GM18526 (cell line): Measurements from ENCODE around the gene C16orf96.

ENCODE experiments used
- POLR2A ChIP-seq: IDR thresholded peaks from 3 replicates; pipeline ENCODE4 v1.6.1; 2011; ENCODE audit not compliant: insufficient read length; ENCODE audit errors: extremely low read depth

The C16orf96 gene

DNA sequence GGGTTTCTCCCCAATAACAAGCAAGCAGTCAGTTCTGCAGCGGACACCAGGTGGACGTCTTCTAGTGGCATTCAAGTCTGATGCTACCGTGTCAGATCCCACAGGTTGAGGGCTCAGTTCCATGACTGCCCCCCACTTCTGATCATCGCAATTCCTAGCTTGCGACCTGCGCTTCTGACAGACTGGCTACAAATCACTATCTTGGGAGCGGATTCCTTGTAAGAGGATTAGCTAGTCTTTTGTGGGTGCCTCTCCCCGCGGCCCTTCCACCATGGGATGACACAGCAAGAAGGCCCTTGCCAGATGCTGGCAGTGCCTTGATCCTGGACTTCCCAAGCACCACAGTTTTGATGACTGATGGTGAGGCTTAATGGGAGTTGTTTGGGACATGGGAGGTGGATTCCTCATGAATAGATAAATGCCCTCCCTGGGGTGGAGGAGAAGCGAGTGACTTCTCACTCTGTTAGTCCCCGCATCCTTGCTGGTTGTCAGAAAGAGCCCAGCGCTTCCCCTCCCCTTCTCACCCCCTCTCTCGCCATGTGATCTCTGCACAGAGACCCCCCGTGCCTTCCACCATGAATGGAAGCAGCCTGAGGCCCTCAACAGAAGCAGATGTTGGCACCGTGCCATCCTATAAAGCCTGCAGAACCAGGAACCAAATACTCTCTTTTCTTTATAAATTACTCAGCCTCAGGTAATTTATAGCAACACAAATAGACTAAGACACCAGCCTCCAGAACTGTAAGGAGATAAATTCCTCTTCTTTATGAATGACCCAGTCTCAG, 36.7 kb upstream of the C16orf96 start:
- TF ChIP-seq POLR2A: no peak

DNA sequence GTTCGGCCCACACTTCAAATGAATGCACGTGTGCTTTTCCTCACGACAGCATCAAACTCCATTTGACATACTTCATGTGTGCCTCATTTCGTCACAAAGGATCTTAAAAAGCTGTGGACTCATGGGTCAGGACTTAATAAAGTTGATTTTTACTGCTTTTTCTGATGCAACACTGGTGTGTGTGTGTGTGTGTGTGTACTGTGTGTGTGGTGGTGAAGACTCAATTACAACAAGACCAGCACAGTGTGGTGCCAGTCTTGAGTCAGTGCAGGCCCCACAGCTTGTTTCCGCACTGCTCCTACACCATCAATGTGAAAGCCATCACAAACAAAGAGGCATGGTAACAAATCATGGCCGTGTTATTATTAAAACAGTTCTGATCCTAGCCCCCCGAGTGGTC, 35.2 kb upstream of the C16orf96 start:
- no peak for TF ChIP-seq POLR2A

DNA sequence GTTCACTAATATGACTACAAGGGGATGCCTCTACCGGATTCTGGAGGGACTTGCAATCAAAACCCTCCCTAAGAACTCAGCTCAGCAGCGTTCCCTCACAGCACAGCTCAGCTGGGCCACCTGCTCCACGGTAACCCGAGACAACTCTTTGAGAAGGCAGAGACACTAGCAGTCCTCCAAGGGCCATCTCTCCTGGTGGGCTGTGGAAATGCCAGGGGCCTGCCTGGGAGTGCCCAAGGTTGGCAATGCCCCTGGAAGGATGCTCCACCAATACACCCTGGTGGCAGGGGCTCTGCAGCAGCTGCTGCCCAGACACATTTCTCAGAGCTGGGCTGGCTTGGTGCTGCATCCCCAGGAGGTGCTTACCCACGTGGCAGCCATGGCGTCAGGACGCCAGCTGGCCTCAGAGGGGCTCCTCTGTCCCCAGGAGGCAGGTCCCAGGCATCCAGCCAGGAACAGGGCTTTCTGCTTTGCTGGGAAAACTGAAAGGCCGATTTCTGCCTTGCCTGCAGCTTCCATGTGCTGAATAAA, 34.0 kb upstream of the C16orf96 start:
- TF ChIP-seq POLR2A: no peak

DNA sequence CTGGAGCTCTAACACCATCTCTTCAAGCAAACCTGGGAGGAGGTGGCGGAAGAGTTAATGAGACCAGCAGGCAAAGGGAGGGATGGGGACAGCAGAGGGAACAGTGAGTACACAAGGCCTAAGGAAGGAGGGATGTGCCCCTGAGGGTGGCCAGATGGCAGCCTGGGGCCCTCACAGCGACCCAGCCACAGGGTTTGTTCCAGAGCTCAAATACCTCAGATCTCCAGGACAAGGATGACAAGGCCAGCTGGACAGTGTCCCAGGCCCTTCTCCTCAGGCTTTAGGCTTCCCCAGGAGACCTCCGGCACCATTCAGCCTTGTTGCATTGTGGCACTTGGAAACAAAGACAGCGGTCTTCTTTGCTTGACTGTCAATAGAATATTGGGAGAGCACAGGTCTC, 32.5 kb upstream of the C16orf96 start:
- no peak for TF ChIP-seq POLR2A

DNA sequence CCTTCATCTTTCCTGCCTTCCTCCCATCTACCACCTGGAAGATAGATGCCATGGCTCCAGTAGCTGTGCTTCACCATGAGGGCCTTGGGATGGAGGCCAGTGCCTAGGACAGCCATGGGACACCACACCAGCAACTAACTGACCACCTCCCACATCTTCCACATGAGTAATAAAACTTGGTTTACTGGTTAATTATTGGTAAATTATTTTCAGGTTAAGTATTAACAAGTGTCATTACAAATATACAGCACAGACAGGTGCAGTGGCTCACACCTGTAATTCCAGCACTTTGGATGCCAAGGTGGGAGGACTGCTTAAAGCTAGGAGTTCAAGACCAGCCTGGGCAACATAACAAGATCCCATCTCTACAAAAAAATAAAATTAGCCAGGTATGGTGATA, 31.6 kb upstream of the C16orf96 start:
- TF ChIP-seq POLR2A: no peak

DNA sequence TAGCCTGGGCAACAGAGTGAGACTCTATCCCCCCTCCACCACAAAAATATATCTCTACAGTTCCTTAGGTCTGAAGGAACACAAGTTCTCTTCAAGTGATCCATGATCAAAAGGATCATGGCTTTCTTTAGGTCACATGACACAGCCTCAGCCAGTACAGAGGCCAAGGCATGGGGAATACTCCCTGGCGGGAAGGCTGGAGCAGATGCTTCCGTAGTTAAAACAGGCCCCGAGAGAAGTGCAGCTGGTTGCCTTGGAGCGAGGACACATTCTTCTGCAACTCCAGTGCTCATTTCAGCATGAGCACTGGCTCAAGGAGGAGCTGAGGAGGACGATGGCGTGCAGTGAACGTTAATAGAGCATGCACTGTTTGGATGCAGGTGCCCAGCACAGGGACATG, 31.1 kb upstream of the C16orf96 start:
- no peak for TF ChIP-seq POLR2A

DNA sequence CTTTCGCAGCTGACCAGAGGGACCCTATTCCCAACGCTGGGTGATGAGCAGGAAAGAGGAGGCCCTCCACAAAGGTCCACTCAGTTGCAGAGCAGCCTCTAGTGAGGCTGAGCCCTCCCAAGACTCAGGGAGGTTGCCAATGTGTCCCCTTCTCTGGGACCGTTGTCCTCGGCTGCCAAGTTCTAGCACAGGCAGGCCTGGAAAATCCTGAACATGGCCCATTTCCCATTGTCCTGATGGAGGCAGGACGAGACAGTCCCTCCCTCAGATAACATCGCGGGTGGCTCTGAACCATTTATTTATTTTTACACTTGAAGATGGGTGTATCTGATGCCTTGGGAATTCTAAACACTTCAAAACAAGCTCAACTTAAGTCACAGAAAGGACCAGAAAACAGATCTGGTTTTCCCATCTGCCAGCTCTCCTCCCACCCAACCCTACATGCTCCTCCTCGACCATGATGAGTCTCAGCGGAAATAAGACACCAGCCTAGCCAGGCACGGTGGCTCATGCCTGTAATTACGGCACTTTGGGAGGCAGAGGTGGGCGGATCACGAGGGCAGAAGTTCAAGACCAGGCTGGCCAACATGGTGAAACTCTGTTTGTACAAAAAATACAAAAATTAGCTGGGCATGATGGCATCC, 30.4 kb upstream of the C16orf96 start:
- no peak for TF ChIP-seq POLR2A

DNA sequence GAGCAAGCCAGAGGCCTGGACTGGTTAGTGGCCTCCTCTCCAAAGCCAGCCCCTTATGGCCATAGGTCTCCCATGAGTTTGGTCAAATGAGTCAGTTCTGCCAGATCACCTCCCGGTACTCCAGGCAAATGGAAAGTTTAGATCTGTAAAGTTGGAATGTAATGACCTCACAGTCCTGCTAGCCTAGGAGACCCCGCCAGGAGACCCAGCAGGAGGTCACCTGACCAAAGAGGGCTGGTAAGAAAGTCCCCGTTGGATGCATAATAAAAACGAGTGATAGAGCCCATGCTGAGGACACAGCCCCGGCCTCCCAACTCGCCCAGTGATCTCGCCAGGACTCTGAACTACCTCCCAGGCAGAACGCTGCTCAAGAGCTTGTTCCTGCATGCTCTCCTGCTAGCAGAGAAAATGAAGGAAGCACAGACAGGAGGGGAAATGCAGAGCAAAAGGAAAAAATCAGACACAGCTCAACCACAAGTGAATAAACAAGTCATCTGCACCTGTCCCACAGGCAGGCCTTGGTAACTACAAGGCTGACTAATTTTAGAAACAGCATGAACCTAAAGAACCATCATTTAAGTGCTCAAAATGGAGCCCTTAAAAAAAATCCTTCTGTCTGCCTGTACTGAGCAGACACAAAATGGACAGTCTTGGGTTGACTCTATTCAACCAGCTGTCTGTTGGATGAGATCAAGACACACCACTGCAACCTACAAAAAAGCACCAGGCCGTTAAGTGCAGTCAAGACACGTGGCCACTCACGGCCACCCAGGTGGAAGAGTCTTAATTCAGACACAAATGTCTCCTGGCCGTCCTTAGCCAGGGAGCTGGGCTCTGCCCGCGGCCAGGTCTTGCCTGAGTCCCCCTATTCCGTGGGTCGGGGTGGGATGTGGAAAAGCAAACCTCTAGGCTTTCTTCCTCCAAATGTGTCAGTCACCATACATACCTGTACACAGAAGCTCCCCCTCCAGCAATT, 26.8 kb upstream of the C16orf96 start:
- no peak for TF ChIP-seq POLR2A

DNA sequence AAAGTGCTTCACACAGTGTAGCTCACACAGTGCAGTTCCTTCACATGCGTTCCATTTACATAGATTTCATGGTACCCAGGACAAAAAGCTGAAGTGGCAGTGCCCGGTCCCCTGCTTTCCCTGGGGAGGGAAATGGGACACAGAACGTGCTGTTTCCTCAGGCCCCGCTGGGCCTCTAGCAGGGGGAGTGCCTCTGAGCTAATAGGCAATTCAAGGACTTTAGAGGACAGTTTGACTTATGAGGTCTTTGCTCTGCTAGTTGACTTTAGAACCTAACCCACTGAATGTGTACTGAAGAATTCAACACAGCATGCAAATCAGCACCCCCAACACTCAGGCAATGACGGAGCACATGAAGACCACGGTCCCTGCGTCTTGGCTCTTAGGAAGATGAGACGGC, 24.3 kb upstream of the C16orf96 start:
- TF ChIP-seq POLR2A: no peak

DNA sequence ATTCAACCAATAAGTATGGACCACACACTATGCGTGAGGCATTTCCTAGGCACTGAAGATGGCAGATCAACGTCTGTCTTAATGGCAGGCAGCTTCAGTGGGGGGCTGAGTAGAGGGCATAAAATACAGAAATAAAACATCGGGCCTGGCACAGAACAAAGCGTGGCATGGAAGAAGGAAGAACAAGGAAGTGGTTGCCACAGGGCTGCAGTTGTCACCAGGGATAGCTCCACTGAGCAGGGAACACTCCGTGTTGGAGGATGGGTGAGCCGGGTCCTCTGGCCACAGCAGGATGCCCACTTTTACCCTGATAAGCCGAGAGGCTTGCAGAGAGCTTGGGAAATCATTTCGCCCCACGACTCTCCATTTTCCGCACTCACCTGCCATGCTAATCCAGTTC, 23.9 kb upstream of the C16orf96 start:
- TF ChIP-seq POLR2A: no peak

DNA sequence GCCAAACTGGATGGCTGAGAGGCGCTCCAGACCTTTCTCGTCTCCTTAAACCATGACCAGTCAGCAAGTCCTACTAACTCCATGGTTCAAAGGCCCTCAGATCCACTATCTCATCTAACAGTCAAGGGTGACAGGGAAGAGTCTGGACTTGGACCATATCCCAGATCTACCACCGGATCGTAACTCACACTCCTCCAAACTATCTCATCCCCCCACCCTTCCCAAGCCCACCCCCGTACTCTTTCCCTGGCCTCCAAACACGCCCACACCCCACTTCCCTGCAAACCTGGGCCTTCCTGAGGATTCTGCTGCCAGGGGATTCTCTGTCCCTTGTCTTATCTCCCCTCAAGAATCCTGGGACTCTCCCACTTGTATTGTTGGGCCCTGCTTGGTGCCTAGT, 22.6 kb upstream of the C16orf96 start:
- no peak for TF ChIP-seq POLR2A

DNA sequence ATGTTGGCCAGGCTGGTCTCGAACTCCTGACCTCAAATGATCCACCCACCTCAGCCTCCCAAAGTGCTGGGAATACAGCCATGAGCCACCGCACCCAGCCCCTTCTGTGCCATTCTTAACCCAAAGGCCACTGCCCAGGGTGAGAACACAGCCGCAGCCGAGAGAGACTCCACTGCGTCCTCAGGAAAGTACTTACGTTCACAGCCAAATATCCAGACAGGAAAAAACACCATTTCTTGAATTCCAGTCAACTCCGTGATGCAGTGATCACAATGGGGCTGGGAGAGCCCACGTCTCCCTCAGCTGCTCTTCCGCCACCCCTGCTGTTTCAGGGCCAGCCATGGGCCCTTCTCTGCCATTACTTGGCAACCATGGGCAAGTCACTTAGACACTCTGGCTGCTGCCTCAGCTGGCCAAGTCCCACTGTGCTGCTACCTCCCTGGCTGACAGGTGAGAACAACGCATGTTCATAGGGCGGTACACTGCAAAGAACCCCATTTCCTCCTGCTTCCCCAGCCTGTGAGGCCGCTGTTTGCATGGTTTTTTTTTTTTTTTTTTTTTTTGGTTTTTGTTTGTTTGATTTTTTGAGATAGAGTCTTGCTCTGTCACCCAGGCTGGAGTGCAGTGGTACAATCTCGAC, 21.9 kb upstream of the C16orf96 start:
- TF ChIP-seq POLR2A: no peak

DNA sequence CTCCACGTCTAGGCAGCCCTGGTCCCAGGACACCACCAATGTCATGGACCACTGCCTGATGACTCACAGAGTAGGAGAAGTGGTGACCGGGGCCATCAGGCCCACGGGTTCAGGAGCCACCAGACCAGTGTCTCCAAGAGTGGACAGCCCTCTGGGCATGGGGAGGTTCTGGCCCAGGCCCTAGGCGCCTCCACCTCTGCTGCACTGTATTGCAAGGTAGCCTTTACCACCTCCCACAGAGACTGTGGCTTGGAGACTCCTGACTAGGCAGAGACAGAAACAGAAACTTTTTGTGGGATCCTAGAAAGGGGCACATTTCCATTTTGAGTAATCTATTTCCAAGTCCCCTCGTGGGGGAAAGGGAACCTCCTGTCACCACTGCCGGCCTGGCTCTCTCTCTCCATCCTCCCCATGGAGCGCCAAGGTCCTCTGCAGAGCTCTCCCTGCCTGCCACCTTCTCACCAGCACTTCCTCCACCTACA, 20.5 kb upstream of the C16orf96 start:
- TF ChIP-seq POLR2A: no peak

DNA sequence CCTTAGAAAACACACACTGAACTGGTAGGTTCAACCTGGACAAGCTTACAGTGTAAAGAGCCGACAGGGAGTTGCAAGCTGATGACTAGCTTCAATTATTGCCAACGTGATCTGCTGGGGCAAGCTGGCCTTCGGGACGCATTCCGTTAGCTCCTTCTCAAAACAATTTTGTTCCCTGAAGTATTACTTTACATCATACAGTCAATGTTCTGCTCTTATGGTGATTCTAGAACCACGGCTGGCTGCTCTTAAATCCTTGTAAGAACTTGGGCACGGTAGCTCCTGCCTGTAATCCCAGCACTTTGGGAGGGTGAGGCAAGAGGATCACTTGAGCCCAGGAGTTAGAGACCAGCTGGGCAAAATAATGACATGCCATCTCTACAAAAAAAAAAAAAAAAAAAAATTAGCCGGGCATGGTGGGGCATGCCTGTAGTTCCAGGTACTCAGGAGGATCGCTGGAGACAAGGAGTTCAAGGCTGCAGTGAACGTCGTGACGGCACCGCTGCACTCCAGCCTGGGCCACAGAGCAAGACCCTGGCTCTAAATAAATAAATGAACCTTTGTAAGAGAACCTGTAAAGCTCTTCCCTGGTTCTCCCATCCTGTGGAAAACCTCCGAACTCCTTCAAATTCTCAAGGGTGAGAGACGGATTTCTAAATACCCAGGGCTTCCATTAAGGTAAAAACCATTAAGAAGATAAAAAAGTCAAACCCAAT, 19.6 kb upstream of the C16orf96 start:
- TF ChIP-seq POLR2A: no peak
